Mesendoderm (in vitro differentiated cells): Measurements from ENCODE around the gene IPCEF1.

Source experiments
- DNase-seq: peaks from one replicate; pipeline ENCODE4 v3.0.0; 2013
- H2AK5ac ChIP-seq: 2 replicates; pipeline ENCODE4 v1.6.1; 2013; ENCODE audit warnings: low read length, inconsistent platforms
- H2BK120ac ChIP-seq: 2 replicates; pipeline ENCODE4 v1.6.1; 2013; ENCODE audit warnings: low read depth, mild to moderate bottlenecking, low read length, moderate library complexity, mixed read lengths
- H2BK15ac ChIP-seq: replicated peaks from 2 replicates; pipeline ENCODE4 v1.6.1; 2013; ENCODE audit warnings: low read depth, mild to moderate bottlenecking, moderate library complexity
- H2BK5ac ChIP-seq: 2 replicates; pipeline ENCODE4 v1.6.1; 2013; ENCODE audit warnings: low read length, inconsistent platforms
- H3K18ac ChIP-seq: 2 replicates; pipeline ENCODE4 v1.6.1; 2013; ENCODE audit warnings: mild to moderate bottlenecking, low read length, mixed read lengths
- H3K23ac ChIP-seq: one replicate; pipeline ENCODE4 v1.6.1; 2013; ENCODE audit warnings: low read length
- H3K27ac ChIP-seq: 2 replicates; pipeline ENCODE4 v1.5.1; 2013; ENCODE audit warnings: low read depth, mild to moderate bottlenecking, inconsistent platforms, low read length, moderate library complexity
- H3K27me3 ChIP-seq: 2 replicates; pipeline ENCODE4 v1.6.1; 2013; ENCODE audit warnings: low read length, control low read depth, mild to moderate bottlenecking, inconsistent platforms; ENCODE audit not compliant: insufficient read depth, poor library complexity
- H3K36me3 ChIP-seq: 2 replicates; pipeline ENCODE4 v1.6.1; 2013; ENCODE audit warnings: low read length, inconsistent platforms; ENCODE audit not compliant: control insufficient read depth, insufficient read depth
- H3K4ac ChIP-seq: one replicate; pipeline ENCODE4 v1.6.1; 2013; ENCODE audit warnings: low read depth, mild to moderate bottlenecking, low read length, moderate library complexity
- H3K4me1 ChIP-seq: 2 replicates; pipeline ENCODE4 v1.6.1; 2013; ENCODE audit warnings: low read depth, low read length, inconsistent platforms; ENCODE audit not compliant: control insufficient read depth
- H3K4me2 ChIP-seq: 2 replicates; pipeline ENCODE4 v1.6.1; 2013; ENCODE audit warnings: low read length
- H3K4me3 ChIP-seq: 2 replicates; pipeline ENCODE4 v1.5.1; 2013; ENCODE audit warnings: mild to moderate bottlenecking, low read length
- H3K56ac ChIP-seq: one replicate; pipeline ENCODE4 v1.6.1; 2013; ENCODE audit warnings: low read length
- H3K79me1 ChIP-seq: 2 replicates; pipeline ENCODE4 v1.6.1; 2013; ENCODE audit warnings: low read length, inconsistent platforms
- H3K79me2 ChIP-seq: 2 replicates; pipeline ENCODE4 v1.6.1; 2013; ENCODE audit warnings: mild to moderate bottlenecking, low read length; ENCODE audit not compliant: control insufficient read depth, insufficient read depth
- H3K9ac ChIP-seq: 2 replicates; pipeline ENCODE4 v1.6.1; 2013; ENCODE audit warnings: low read length, inconsistent platforms
- H4K5ac ChIP-seq: one replicate; pipeline ENCODE4 v1.6.1; 2013; ENCODE audit warnings: low read length
- H4K8ac ChIP-seq: one replicate; pipeline ENCODE4 v1.6.1; 2013; ENCODE audit warnings: low read depth, mild to moderate bottlenecking, control low read depth, low read length, moderate library complexity
- WGBS: extraction: QIAGEN DNeasy Blood & Tissue Kit; methylation state at CpG from one replicate; pipeline ENCODE4 v1.1.7; 2013; ENCODE audit warnings: low lambda C conversion rate, missing lambda C conversion rate; ENCODE audit not compliant: insufficient coverage; ENCODE audit errors: extremely low coverage; 5-methylcytosine and 5-hydroxymethylcytosine counted together

The IPCEF1 gene

GRCh38 chr6:154352898-154353585, 3.6 kb downstream of the IPCEF1 start:
- H3K9ac ChIP-seq = no peak overlapping the region
- no peak overlapping the region for H3K4me3 ChIP-seq
- no peaks in the 10 kb centered on the region for H3K79me1 ChIP-seq
- no peak overlapping the region for H2BK5ac ChIP-seq
- no peak overlapping the region for H3K23ac ChIP-seq
- DNase-seq = no peak
- no peak overlapping the region for H2BK120ac ChIP-seq
- no peak overlapping the region for H3K4ac ChIP-seq
- H3K4me2 ChIP-seq = no peak overlapping the region
- H2AK5ac ChIP-seq = no peak overlapping the region
- H3K79me2 ChIP-seq = no peaks in the 10 kb centered on the region
- H3K18ac ChIP-seq = no peak overlapping the region
- no peak overlapping the region for H3K27ac ChIP-seq
- H2BK15ac ChIP-seq = no peak overlapping the region
- H3K56ac ChIP-seq = no peak overlapping the region
- WGBS = no CpG with 5 or more reads among the region's 15 CpGs
- H3K27me3 ChIP-seq = no peaks in the 10 kb centered on the region
- no peaks in the 10 kb centered on the region for H3K4me1 ChIP-seq
- no peak overlapping the region for H4K5ac ChIP-seq
- H3K36me3 ChIP-seq = no peaks in the 10 kb centered on the region
- H4K8ac ChIP-seq = no peak overlapping the region

GRCh38 chr6:154350293-154350692, 6.3 kb downstream of the IPCEF1 start:
- DNase-seq = no peak
- Histone ChIP-seq H3K36me3 (no peaks in the 10 kb centered on the region), H3K79me2 (no peaks in the 10 kb centered on the region), H3K27ac (no peak overlapping the region), H3K4me2 (no peak overlapping the region), H3K27me3 (no peaks in the 10 kb centered on the region), H2BK15ac (no peak overlapping the region), H3K9ac (no peak overlapping the region), H3K4me3 (no peak overlapping the region), H4K5ac (no peak overlapping the region), H3K23ac (no peak overlapping the region), H2BK5ac (no peak overlapping the region), H3K56ac (no peak overlapping the region), H3K4me1 (no peaks in the 10 kb centered on the region), H4K8ac (no peak overlapping the region), H2AK5ac (no peak overlapping the region), H3K4ac (no peak overlapping the region), H2BK120ac (no peak overlapping the region), H3K79me1 (no peaks in the 10 kb centered on the region), H3K18ac (no peak overlapping the region)
- no CpG with 5 or more reads among the region's 3 CpGs for WGBS

- Histone ChIP-seq H3K9ac (no peak overlapping the region), H3K79me1 (no peaks in the 10 kb centered on the region), H3K27me3 (no peaks in the 10 kb centered on the region), H3K18ac (no peak overlapping the region), H3K4me3 (no peak overlapping the region), H3K4ac (no peak overlapping the region), H3K23ac (no peak overlapping the region), H4K5ac (no peak overlapping the region), H2BK120ac (no peak overlapping the region), H2BK15ac (no peak overlapping the region), H3K56ac (no peak overlapping the region), H3K36me3 (no peaks in the 10 kb centered on the region), H3K79me2 (no peaks in the 10 kb centered on the region), H3K27ac (no peak overlapping the region), H2BK5ac (no peak overlapping the region), H4K8ac (no peak overlapping the region), H2AK5ac (no peak overlapping the region), H3K4me1 (no peaks in the 10 kb centered on the region), H3K4me2 (no peak overlapping the region)
- no peak for DNase-seq
- WGBS = no CpG with 5 or more reads among the region's 6 CpGs
These were observed 8.6 kb downstream of the IPCEF1 start for GRCh38 chr6:154347981-154348380.

GRCh38 chr6:154345811-154346210, 10.8 kb downstream of the IPCEF1 start:
- Histone ChIP-seq H2AK5ac (no peak overlapping the region), H3K27ac (no peak overlapping the region), H3K4me2 (no peak overlapping the region), H2BK5ac (no peak overlapping the region), H3K56ac (no peak overlapping the region), H3K79me1 (no peaks in the 10 kb centered on the region), H3K4me3 (no peak overlapping the region), H3K36me3 (no peaks in the 10 kb centered on the region), H3K23ac (no peak overlapping the region), H3K27me3 (no peaks in the 10 kb centered on the region), H2BK15ac (no peak overlapping the region), H3K79me2 (no peaks in the 10 kb centered on the region), H3K4me1 (peaks cover 2% of the 10 kb centered on the region), H2BK120ac (no peak overlapping the region), H3K9ac (no peak overlapping the region), H4K5ac (no peak overlapping the region), H4K8ac (no peak overlapping the region), H3K4ac (no peak overlapping the region), H3K18ac (no peak overlapping the region)
- no CpG with 5 or more reads among the region's 4 CpGs for WGBS
- DNase-seq = no peak

- DNase-seq = peak; percentile 89
These were observed 12.9 kb downstream of the IPCEF1 start for GRCh38 chr6:154343473-154344308.

More at GRCh38 chr6:154343473-154344308, 12.9 kb downstream of the IPCEF1 start:
- H3K4me1 ChIP-seq = peaks cover 2% of the 10 kb centered on the region
- no peak overlapping the region for H4K8ac ChIP-seq
- no peak overlapping the region for H3K9ac ChIP-seq
- no peak overlapping the region for H3K4me3 ChIP-seq
- H3K79me2 ChIP-seq = no peaks in the 10 kb centered on the region
- H3K4ac ChIP-seq = no peak overlapping the region
- H3K27ac ChIP-seq = no peak overlapping the region
- H3K4me2 ChIP-seq = no peak overlapping the region
- no peak overlapping the region for H4K5ac ChIP-seq
- WGBS = no CpG with 5 or more reads among the region's 16 CpGs
- no peak overlapping the region for H3K18ac ChIP-seq
- H3K56ac ChIP-seq = peak overlapping the region; percentile 6
- no peak overlapping the region for H2BK5ac ChIP-seq
- H3K36me3 ChIP-seq = no peaks in the 10 kb centered on the region
- no peak overlapping the region for H2BK120ac ChIP-seq
- no peak overlapping the region for H2BK15ac ChIP-seq
- no peaks in the 10 kb centered on the region for H3K27me3 ChIP-seq
- no peaks in the 10 kb centered on the region for H3K79me1 ChIP-seq
- no peak overlapping the region for H2AK5ac ChIP-seq
- no peak overlapping the region for H3K23ac ChIP-seq
